RPMI7951 (cell line): ENCODE results near the gene RNF157. TPM values are rescaled to one million over a fixed set of nuclear protein-coding genes. Genes with fewer than 3 reads are reported as not detected.
"Not testable (repeated sequence)": the region's sequence is repeated elsewhere in the genome, so short reads cannot be mapped to it uniquely, and the experiment has no call there.

ENCODE experiments used
- DNase-seq: peaks from one replicate; pipeline ENCODE4 v3.0.0-alpha.2; 2012; ENCODE audit warnings: low read depth
- total RNA-seq: library from RNA; depleted of rRNA; stranded (reverse); fragments of >200 nt; shearing (Covaris generic); gene quantifications from 2 replicates; pipeline ENCODE4 v1.2.3, GENCODE V29; 2014

Gene RNF157
- total RNA-seq, 1 experiment from 2014 or later = 5.8 TPM

GRCh38 chr17:76270770-76271668 lies 30.7 kb upstream of the RNF157 start:
- no peak for DNase-seq

GRCh38 chr17:76270127-76270592 lies 29.9 kb upstream of the RNF157 start:
- no peak for DNase-seq

- no peak for DNase-seq
These were observed 29.0 kb upstream of the RNF157 start for GRCh38 chr17:76268991-76269981.

- peak; percentile 51 for DNase-seq
These were observed 27.9 kb upstream of the RNF157 start for GRCh38 chr17:76268015-76268749.

GRCh38 chr17:76267581-76268001 lies 27.3 kb upstream of the RNF157 start:
- not testable (repeated sequence) for DNase-seq

GRCh38 chr17:76267051-76267576 lies 26.8 kb upstream of the RNF157 start:
- no peak for DNase-seq

GRCh38 chr17:76266244-76266938 lies 26.1 kb upstream of the RNF157 start:
- peak; percentile 52 for DNase-seq

- no peak for DNase-seq
These were observed 25.4 kb upstream of the RNF157 start for GRCh38 chr17:76265624-76266243.

- peak; percentile 99 for DNase-seq
These were observed 24.7 kb upstream of the RNF157 start, which contains the start of gene UBALD2 for GRCh38 chr17:76264755-76265623. UBALD2 (plus strand) TSS chr17:76265348; CDS start chr17:76265506, 158 bp downstream.

GRCh38 chr17:76264425-76264754 lies 24.1 kb upstream of the RNF157 start:
- no peak for DNase-seq

- no peak for DNase-seq
These were observed 23.6 kb upstream of the RNF157 start for GRCh38 chr17:76263896-76264295.

GRCh38 chr17:76262732-76263344 lies 22.5 kb upstream of the RNF157 start:
- no peak for DNase-seq

- DNase-seq = peak; percentile 65
These were observed 21.3 kb upstream of the RNF157 start for GRCh38 chr17:76261421-76262215.

GRCh38 chr17:76260669-76261068 lies 20.4 kb upstream of the RNF157 start:
- DNase-seq = no peak

- DNase-seq = no peak
These were observed 19.9 kb upstream of the RNF157 start for GRCh38 chr17:76260220-76260619.

GRCh38 chr17:76256430-76257050 lies 16.2 kb upstream of the RNF157 start:
- not testable (repeated sequence) for DNase-seq

GRCh38 chr17:76255801-76256429 lies 15.6 kb upstream of the RNF157 start:
- peak; percentile 66 for DNase-seq
